H1 (cell line): ENCODE measurements around the gene ABHD12. TPM values are rescaled to one million over a fixed set of nuclear protein-coding genes. Genes with fewer than 3 reads are reported as not detected.

Experiments used
- E2F6 ChIP-seq: IDR thresholded peaks from 2 replicates; pipeline ENCODE4 v1.6.1; 2012; ENCODE audit warnings: inconsistent platforms
- RAD21 ChIP-seq, 2 experiments: IDR thresholded peaks in 1 of 2; conservative IDR thresholded peaks in 1 of 2; 2 replicates each; pipeline ENCODE4 v1.6.1; 2011; ENCODE audit warnings: low read depth in 2 of 2, low read length in 2 of 2, improper control_type of control experiment in 1 of 2, inconsistent platforms in 1 of 2, mild to moderate bottlenecking in 1 of 2, moderate library complexity in 1 of 2
- SIN3A ChIP-seq, 2 experiments: IDR thresholded peaks in 1 of 2; conservative IDR thresholded peaks in 1 of 2; 2 replicates each; pipeline ENCODE4 v1.6.1; 2011 to 2012; ENCODE audit warnings: low read length in 2 of 2, improper control_type of control experiment in 1 of 2, low read depth in 1 of 2, mild to moderate bottlenecking in 1 of 2
- SUZ12 ChIP-seq: fragments of 200-600 bp; sonication (generic); IDR thresholded peaks from 2 replicates; pipeline ENCODE4 v1.6.1; 2012; ENCODE audit warnings: mild to moderate bottlenecking, inconsistent platforms, low read length, moderate library complexity, mixed read lengths
- TEAD4 ChIP-seq: IDR thresholded peaks from 2 replicates; pipeline ENCODE4 v1.6.1; 2012; ENCODE audit warnings: low read depth, low read length, inconsistent platforms, mixed read lengths
- polyA plus RNA-seq, 7 experiments: library from polyadenylated mRNA; depleted of rRNA in 3 of 7; stranded (reverse) in 5 of 7; unstranded in 2 of 7; fragments of >200 nt in 5 of 7; fragments of 200-250 nt in 2 of 7; gene quantifications; 1 replicate in 5 of 7; 2 replicates in 1 of 7; 4 replicates in 1 of 7; pipeline versions ENCODE4 v1.2.1 to v1.2.3, GENCODE V29; 2011 to 2013; ENCODE audit warnings: missing spikeins in 2 of 7, mixed read lengths in 2 of 7
- total RNA-seq: library from RNA; stranded (reverse); fragmentation: NEBNext Ultra II Directional; extraction: Animal tissue kit (Norgen Biotek cat#: 25700); gene quantifications from 2 replicates; pipeline ENCODE4 v1.2.1, GENCODE V29; 2021

The ABHD12 gene
- total and polyA plus RNA-seq, 2 of the 8 experiments (the other 6 are each of a cell fraction or from before 2014, with no cell fraction given), result 31.3 to 59.5 TPM

- no peak for TF ChIP-seq E2F6
- no peak for TF ChIP-seq SIN3A (conservative IDR thresholded peaks at IDR 0.05 in 1 of 2, IDR thresholded peaks at IDR 0.05 in 1 of 2; ENCODE audit: low read depth in 1 of 2, low read length in 2 of 2)
- TF ChIP-seq SUZ12, result no peak
- no peak for TF ChIP-seq TEAD4
- TF ChIP-seq RAD21 (IDR thresholded peaks at IDR 0.05 in 1 of 2, conservative IDR thresholded peaks at IDR 0.05 in 1 of 2; ENCODE audit: low read depth in 2 of 2, low read length in 2 of 2), result no peak
These were observed 96.7 kb downstream of the ABHD12 start (continued) for GRCh38 chr20:25293910-25294458.
